ENCODE measurements around the gene TLL2.
"Not testable (repeated sequence)": the region's sequence is repeated elsewhere in the genome, so short reads cannot be mapped to it uniquely, and the experiment has no call there.

TLL2 gene

DNA sequence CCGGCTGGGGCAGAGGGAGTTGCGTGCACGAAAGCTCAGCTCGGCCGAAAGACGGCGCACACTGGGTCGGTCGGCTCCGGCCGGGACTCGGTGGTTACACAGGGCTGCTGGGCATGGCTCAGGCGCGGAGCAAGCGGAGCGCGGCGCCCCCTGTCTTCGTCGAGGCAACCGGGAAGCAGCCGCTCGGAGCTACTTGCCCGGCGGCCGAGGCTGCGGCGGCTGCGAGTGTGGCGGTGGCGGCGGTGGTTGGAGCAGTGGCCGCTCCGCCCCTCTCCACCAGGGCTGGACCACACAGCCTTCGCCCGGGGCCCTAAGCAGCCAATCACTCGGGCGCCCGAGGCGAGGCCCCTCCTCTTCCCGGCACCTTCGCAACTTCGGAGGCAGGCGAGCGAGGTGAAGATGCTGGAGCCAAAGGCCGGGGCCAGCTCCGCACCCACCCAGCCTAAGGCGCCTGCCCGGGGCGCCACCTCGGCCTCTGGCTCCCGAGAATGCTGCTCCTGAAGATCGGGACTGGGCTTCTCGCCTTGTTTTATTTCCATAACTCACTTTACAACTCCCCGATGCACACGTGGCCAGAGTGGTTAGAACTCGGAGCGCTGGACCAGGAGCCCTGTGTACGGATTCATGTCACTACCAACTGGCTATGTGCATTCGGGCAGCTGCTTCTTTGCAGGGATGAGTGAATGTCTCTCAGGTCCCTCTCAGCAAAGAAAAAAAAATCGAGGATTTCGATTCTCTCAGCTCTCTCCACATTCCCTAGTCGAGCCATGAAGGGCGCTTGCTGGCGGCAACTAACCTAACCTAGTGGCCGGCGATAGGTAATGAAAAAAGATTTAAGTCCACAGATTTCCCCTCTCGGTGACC lies at the start of gene TLL2:
TSS of gene TLL2 (minus strand) at position 229 of the 864 bp plus-strand sequence. CDS start 241 bp downstream, outside the sequence.
- DNase-seq: peak; percentile 46

DNA sequence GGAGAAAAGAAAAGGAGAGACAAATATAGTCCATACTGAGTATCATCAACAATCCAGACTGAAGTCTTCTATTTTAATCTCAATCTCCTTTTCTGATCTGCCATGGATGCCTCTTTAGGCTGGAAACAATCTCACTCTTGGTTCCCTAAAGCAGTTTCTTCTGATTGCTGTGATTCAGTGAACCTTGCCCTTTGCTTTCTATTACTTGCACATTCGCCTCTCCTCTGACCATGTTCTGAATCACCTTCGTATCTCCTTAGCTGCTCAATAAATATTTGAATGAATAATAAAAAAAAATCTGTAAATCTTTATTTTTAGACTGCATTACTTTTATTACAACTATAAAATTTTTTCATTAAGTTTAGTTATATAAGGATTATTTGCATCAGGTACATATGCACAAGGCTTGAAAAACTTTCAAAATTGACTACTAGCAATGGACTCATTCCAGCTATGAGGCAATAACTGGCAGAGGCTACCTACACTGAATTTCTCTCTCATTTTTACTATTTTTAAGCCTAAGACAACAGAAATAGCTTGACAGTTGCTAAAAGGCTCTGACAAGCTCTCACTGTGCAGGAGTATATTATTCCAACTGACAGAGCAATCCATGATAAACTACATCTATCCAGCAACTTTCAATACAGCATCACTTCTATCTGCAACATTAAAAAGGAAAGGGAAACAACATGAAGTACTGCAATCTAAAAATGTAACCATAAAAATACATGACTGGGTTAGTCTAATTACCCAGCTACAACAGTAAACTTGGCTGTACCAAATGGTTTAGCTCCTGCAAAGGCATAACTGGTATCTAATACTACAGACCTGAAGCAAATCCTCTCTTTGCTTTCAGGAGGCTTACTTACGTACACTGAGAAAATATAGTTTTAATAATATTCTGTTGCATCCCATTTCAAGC lies 47.5 kb upstream of the TLL2 start:
- DNase-seq: no peak

DNA sequence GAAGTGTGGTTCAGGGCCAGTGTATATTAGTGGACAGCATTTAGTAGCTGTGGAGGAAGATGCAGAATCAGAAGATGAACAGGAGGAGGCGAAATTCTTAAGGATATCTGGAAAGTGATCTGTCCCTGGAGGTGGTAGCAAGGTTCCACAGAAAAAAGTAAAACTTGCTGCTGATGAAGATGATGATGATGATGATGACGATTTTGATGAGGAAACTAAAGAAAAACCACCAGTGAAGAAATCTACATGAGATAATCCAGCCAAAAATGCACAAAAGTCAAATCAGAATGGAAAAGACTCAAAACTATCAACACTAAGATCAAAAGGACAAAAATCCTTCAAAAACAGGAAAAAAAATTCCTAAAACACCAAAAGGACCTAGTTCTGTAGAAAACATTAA lies 46.8 kb upstream of the TLL2 start:
- DNase-seq: no peak

DNA sequence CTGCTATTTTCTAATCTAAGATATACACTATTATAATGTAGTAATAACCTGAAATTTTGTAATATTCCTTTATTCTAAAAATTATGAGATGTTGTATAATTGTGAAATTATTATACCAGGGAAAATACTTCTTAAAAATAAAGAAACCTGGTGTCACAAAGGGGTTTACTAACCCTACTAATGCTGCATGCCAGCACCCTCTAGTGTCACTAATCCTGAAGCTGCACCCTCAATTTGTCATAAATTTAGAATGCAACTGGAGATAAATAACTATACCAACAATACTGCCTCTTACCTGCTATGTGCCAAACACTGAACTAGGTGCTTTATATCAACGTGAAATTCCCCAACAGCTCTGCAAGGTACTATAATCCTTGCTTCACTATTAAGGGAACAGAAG lies 42.3 kb upstream of the TLL2 start:
- DNase-seq: no peak

DNA sequence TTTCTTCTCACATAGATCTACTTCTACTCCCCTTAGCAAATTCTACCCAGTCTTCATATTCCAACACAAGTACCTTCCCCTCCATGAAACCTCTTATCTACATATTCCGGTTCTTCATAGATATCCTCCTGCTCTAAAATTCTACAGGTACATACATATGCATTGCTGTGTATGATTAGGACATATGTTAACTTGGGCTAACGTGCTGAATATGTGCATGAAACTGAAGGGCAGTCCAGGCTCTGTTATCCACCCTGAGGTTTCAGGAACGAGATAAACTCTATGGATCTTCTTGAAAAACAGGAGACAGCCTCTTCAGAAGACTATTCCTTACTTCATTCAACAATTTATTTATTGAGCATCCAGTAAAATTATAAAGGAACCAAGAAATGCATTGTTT lies 41.6 kb upstream of the TLL2 start:
- DNase-seq: no peak

DNA sequence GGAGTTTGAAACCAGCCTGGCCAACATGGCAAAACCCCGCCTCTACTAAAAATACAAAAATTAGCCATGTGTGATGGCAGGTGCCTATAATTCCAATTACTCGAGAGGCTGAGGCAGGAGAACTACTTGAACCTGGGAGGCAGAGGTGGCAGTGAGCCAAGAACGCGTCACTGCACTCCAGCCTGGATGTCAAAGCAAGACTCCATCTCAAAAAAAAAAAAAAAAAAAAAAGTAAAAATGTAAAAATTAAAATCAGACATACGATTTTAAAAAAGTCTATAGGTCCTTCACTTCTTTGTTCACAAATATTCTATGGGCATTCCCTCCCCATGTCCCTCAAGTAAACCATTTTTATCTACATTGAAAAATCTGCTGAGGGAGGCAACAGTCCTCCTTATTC lies 34.9 kb upstream of the TLL2 start:
- DNase-seq: no peak

DNA sequence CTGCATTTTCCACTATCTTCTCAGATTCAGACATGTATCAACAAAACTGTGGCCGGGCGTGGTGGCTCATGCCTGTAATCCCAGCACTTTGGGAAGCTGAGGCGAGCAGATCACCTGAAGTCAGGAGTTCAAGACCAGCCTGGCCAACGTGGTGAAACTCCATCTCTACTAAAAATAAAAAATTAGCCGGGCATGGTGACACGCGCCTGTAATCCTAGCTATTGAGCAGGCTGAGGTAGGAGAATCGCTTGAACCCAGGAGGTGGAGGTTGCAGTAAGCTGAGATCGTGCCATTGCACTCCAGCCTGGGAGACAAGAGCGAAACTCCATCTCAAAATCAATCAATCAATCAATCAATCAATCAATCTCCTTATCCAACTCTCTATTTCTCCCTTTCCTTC lies 31.8 kb upstream of the TLL2 start:
- DNase-seq: not testable (repeated sequence)

DNA sequence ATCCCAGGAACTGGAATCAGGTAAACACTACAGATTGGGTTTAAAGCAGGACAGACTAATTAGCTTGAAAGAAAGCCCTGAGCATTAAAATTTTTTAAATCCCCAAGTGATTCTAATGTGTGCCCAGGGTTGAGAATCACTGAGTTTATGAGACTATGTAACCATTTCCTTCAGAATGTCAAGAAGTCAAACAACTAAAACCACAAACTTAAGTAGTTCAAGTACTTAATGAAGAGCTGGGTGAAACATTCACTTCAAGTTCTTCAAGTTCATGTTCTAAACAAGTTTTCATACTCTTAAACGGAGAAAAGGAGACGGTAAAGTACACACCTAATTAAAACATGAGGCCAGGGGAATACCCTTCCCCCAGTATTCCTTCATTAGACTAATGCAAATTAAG lies 28.2 kb upstream of the TLL2 start:
- no peak for DNase-seq

DNA sequence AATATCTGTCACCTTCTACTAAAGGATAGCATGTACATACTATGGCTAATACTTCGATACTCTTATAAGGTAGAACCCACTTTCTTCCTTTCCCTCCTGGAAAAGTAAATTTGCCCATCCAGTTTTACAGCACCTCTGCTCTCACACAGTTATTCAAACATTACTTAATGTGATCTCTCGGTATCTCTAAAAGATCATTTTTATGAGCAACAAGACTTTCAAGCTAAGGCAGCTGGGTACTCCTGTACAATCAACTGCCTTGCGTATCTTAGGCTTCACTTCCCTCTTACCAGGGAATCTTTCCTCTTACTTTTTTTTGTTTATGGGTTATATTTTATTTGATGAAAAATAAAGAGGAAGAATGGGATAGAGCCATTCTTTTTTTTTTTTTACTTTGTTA lies 26.5 kb upstream of the TLL2 start:
- no peak for DNase-seq

DNA sequence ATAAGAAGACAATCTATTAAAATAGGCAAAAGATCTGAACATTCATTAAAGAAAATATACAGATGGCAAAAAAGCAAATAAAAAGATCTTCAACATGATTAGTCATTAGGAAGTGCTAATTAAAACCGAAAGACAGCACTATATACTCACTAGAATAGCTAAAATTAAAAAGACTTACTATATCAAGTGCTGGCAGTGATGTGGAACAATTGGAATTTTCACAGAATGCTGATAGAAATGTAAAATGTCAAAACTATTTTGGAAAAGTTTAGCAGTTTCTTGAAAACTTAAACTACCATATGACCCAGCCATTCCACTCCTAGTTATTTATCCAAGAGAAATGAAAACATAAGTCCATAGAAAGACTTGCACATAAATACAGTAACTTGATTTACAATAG lies 25.0 kb upstream of the TLL2 start:
- DNase-seq: no peak

DNA sequence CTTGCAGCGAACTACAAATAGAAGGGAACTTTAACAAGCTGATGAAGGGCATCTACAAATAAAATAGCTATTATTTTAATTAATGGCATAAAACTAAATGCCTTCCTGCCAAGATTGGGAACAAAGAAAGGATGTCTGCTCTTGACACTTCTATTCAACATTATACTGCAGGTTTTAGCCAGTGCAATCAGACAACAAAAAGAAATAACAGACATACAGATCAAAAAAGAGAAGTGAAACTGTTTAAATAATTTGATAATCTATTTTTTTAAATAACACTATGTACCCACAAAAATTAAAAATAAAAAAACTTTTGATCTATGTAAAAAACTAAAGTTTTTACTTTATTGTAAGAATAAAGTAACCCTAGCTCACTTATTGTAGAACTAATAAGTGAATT lies 22.4 kb upstream of the TLL2 start:
- no peak for DNase-seq

DNA sequence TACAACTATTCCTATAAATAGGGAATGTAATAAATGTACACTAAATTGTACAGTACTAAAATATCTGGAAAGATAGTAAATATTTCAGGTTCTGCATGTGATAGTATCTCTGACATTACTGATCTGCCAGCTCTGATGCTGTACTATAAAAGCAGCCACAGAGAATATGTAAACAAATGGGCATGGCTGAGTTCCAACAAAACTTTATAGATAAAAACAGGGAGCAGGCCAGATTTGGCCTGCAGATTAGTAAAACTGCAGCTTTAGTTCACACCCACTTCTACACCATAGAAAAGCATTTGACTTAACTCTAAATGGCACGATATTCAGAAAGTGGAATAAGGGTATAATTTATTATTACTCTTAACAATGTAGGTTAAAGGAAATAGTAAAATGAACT lies 18.8 kb upstream of the TLL2 start:
- DNase-seq: no peak

DNA sequence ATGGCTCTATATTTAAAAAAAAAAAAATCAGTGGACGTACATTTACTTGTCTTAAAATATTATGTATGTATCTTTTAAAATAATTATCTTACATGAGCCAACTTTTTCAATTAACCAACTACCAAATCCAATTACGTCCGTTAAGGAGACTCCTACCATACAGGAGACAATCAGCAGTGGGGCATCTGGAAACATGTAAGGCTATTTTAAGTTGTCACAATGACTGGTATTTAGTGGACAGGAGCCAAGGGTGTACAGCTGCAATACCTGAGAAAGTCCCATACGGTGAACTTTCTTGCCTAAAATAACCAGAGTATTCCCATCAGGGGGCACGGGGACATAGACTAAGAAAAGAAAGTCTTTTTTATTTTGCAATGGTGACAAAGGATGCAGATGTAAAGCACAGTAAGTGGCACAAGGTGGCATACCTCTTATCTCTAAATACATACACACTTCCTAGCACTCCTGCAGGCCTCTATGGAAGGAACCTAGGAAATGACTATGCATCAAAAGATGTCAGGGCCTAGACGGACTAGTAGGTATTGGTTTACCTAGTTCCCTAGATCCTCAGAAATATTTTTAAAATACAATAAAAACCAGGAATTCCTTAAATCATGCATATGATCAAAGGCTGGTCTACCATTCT lies 16.0 kb upstream of the TLL2 start:
- no peak for DNase-seq

DNA sequence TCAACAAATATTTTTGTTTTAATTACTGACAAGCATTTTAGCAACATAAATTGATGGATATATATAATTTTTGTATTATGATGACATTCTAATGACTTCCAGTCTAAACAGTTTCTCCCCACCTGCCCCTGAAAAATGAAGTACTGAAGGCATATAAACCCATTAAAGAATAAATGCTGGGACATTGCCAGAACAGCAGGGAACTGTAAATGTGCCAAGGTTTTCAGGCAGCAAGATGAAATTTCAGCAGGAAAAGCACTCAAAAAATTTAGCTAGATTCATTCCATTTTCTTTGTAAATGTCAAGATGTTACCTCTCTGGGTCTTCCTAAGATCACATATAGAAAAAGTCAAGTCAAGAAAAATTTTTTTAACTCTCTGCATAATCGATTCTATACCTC lies 11.0 kb upstream of the TLL2 start:
- no peak for DNase-seq

DNA sequence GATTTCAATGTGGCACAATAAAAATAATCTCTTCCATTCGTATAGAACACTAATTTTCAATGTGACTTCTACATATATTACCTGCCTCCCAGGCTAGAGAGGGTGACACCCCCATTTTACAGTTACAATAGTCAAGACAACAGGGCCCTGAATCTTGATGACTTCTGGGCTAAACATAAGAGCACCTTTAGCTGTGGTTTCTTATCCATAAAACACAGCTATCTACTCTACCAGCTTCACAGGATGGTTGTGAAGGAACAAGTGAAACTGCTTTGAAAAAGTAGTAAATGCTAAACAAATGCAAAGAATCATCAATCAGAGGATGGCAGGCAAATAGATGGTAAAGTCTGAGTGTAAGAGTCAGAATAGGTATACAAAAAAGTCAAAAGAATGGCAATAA lies 3.6 kb upstream of the TLL2 start:
- DNase-seq: no peak

DNA sequence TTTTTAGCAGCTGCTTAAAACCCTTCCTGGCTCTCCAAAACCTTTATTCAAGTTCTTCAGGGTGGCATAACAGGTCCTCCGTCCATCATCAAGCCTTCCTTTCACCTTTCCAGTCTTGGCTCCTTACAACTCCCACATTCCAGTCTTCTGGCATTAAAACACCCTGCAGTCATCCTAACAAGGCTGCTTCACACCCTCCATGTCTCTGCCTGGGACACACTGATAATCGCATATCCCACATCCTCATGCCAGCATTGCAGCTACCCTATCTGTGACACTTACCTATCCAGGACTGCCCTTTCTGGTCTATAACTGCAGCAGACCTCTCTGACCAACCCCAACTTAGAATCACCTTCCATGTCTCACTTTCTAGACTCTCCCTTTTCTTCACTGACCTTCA lies 2.6 kb upstream of the TLL2 start:
- DNase-seq: no peak

DNA sequence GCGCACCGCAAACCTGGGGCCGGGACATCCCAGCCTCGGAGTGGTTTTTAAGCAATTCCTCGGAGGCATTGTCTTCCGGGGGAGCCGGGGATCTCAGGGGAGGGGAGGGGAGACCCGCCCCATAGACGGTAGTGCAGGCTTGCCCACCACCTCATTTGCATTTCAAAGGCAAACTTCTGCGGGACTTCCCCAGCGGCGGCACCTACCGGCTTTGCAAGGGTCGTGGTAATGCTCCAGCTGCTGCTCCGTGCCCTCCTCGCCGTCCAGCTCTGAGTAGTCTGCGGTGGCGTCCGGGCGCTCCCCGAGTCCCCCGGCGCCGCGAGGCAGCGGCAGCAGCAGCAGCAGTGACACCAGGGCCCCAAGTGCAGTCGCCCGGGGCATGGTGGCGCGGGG lies 425 bp downstream of the TLL2 start:
- DNase-seq: no peak

DNA sequence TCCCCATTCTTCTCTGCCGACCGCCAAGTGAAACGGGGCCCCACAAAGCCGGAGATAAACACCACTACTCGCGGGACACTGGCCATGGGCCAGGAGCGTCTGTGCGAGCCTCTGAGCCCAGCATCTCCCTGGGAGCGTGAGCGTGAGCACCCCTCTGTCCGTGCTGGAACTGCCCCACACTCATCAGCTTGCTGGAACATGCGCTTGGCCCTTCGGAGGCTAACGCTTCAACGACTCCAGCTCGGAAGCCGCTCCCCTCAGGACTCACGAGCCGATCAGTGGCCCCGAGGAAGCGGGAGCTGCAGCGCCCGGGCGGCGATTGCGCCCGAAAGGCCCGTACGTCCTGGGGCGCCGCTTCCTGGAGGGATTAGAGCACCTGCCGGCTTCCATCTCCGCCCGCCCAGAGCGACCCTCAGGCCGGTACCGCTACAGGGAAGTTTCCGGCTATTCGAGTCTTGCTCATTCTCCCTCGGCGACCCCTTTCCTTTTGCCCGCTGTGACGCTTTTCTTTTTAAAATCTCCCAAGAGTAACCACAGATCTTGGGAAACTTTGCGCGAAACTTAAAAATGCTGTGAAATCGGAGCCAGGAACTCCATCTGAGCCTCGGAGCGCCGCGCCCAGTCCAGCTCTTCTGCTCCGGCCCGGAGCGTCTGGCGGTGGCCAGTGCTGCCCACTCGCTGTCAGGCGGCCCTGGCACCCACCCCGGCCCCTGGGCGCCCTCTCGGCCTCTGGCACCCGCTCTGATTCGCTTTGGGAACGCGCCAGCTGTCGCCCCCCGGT lies 1.0 kb downstream of the TLL2 start:
- DNase-seq: no peak

DNA sequence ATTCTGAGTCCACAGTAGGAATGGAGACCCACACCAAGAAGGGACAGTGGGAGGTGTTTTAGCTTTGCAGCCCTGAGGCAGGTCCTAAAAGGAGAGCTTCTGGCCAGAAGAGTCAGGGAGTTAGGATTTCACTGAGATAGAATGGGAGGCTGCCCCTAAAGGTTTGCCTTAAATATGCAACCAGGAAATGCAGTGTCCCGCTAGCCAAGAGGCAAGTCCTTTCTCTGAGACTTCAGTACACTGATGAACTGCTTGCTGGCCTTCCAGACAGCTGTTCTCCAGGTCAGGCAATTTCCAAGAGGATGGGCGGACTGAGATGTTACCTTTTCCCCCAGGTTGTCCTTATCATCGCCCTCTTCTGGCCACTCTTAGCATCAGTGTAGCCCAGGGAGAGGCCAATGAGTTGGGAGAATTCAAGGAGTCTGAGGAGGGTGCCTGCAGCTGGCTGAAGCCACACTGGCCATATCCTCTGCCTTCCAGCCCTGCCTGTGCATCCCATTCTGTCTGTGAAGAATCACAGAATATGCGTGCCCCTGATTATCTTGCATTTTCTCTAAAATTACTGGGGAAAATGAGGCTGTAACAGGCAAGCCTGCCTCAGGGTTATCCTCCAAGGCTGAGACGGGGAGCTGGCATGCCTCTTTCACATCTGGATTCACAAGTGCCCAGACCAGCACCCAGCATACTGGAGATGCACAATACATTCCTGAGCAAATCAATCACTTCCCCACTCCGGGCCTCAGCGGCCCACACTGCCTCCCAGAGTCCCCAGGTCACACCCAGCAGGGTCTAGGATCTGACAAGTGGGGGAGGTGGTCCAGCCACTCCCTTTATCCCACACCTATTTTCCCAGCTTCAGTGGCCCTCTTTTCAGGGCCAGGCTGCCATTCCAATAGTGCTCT lies 2.4 kb downstream of the TLL2 start:
- no peak for DNase-seq

DNA sequence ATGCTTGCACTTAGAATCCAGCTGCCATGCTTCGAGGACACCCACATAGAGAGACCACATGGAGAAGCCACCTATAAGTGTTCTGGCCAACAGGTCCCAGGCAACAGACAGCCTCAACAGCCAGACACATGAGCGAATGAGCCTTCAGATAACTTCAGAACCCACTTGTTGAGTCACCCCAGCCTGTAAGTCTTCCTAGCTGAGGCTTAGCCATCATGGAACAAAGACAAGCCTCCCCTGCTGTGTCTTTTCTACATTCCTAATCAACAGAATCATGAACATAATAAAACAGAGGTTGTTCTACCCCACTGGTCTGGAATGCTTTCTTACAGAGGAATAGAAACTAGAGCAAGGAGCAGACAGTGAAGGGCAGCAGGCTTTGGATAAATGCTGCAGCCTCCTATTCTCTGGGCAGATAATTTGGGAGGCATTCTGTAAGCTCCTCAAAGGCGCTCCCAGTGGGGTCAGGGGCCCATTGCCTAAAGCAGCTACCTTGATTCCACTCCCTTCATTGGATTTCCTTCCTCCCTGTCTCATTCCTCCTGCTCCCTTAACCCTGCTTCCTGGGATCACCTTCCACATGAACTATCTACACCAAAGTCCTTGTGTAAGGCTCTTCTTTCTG lies 4.6 kb downstream of the TLL2 start:
- no peak for DNase-seq

DNA sequence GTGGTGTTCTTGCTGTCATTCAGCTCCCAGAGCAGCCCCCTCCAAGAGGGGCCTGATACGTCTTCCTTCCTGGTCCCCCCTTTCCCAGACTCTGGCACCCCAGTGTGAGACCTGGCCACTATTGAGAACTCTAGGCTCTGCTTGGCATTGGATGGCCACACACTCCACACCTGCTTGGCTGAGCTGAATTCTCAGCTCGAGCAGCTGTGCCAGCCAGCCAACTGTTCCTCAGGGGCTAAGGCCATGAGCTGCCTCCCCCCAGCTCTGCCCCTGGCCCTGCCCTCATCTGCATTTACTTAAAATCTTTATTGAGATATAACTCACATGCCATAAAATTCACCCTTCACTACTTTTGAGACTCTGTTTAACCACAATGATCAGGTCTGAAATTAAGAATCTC lies 6.7 kb downstream of the TLL2 start:
- no peak for DNase-seq

All from NCI-H1417 treated with DMSO at 0.1 percent for 48 hours (cell line).